Gastroesophageal sphincter (tissue), 4 donors: ENCODE data around the gene SLC4A9. TPM values are rescaled to one million over a fixed set of nuclear protein-coding genes. Genes with fewer than 3 reads are reported as not detected.

Source experiments
- ATAC-seq: fragments of 150-250 bp; one replicate; pipeline ENCODE4 v1.9.1; 2016; ENCODE audit warnings: mild to moderate bottlenecking, moderate library complexity
- H3K27ac ChIP-seq, 4 donors: fragments of 200-600 bp; sonication (generic) in 3 of 4; 1 replicate in 3 of 4; 2 replicates in 1 of 4; pipeline ENCODE4 v1.5.1; 2016 to 2019
- H3K27me3 ChIP-seq: fragments of 200-600 bp; sonication (generic); one replicate; pipeline ENCODE4 v1.5.1; 2019
- H3K36me3 ChIP-seq, 2 donors: fragments of 200-600 bp; sonication (generic); one replicate each; pipeline ENCODE4 v1.5.1; 2019; ENCODE audit warnings: control low read depth in 1 of 2
- H3K4me1 ChIP-seq, 3 donors: fragments of 200-600 bp; sonication (generic); 1 replicate in 2 of 3; 2 replicates in 1 of 3; pipeline ENCODE4 v1.5.1; 2016 to 2019; ENCODE audit warnings: control low read depth in 2 of 3
- H3K4me3 ChIP-seq, 2 donors: fragments of 200-600 bp; sonication (generic); one replicate each; pipeline ENCODE4 v1.5.1; 2019; ENCODE audit warnings: mild to moderate bottlenecking in 1 of 2, moderate library complexity in 1 of 2
- H3K9me3 ChIP-seq, 3 donors: fragments of 200-600 bp; sonication (generic); one replicate each; pipeline ENCODE4 v1.5.1; 2017 to 2019; ENCODE audit warnings: control low read depth in 2 of 3
- EP300 ChIP-seq: sonication (generic); formaldehyde crosslinking; IDR thresholded peaks from one replicate; pipeline ENCODE4 v1.6.1; 2017; ENCODE audit warnings: antibody characterized with exemption, mild to moderate bottlenecking
- POLR2A ChIP-seq, 2 donors: fragments of 450-650 bp; IDR thresholded peaks; one replicate each; pipeline ENCODE4 v1.6.1; 2017; ENCODE audit warnings: antibody characterized with exemption in 2 of 2, mild to moderate bottlenecking in 2 of 2, moderate library complexity in 1 of 2
- POLR2AphosphoS5 ChIP-seq: sonication (generic); formaldehyde crosslinking; IDR thresholded peaks from one replicate; pipeline ENCODE4 v1.6.1; 2017; ENCODE audit warnings: antibody characterized with exemption
- WGBS, 2 donors: methylation state at CpG; one replicate each; pipeline ENCODE4 v1.1.5; 2018; ENCODE audit warnings: low coverage in 1 of 2; 5-methylcytosine and 5-hydroxymethylcytosine counted together
- total RNA-seq, 4 donors: library from RNA; depleted of rRNA; stranded (reverse); fragments of >200 nt; gene quantifications; one replicate each; pipeline ENCODE4 v1.1.0, GENCODE V29; 2016
- TF ChIP-seq, protein P1 (sequence below), 4 experiments: fragments of 200-600 bp in 2 of 4; fragments of 450-650 bp in 2 of 4; sonication (generic) in 1 of 4; IDR thresholded peaks; one replicate each; pipeline ENCODE4 v1.5.1; 2017 to 2019; ENCODE audit warnings: antibody characterized with exemption in 4 of 4, mild to moderate bottlenecking in 2 of 4, moderate library complexity in 2 of 4

The SLC4A9 gene
- total RNA-seq, 4 donors from 2014 or later: not detected

GRCh38 chr5:140360681-140361479 lies 886 bp downstream of the SLC4A9 start:
- Histone ChIP-seq H3K4me1 (peaks cover 0 to 19% (median 8%) of the 10 kb centered on the region in 3 donors), H3K27me3 (no peaks in the 10 kb centered on the region), H3K36me3 (no peaks in the 10 kb centered on the region), H3K9me3 (no peaks in the 10 kb centered on the region), H3K4me3 (no peak overlapping the region), H3K27ac (no peak overlapping the region)
- ATAC-seq: no peak
- WGBS, 2 donors: 100% methylated on average over 1 of the region's 7 CpGs
- TF ChIP-seq EP300 (no peak), POLR2AphosphoS5 (no peak), POLR2A (IDR thresholded peaks at IDR 0.05) (no peak)
- TF ChIP-seq, protein P1, sequence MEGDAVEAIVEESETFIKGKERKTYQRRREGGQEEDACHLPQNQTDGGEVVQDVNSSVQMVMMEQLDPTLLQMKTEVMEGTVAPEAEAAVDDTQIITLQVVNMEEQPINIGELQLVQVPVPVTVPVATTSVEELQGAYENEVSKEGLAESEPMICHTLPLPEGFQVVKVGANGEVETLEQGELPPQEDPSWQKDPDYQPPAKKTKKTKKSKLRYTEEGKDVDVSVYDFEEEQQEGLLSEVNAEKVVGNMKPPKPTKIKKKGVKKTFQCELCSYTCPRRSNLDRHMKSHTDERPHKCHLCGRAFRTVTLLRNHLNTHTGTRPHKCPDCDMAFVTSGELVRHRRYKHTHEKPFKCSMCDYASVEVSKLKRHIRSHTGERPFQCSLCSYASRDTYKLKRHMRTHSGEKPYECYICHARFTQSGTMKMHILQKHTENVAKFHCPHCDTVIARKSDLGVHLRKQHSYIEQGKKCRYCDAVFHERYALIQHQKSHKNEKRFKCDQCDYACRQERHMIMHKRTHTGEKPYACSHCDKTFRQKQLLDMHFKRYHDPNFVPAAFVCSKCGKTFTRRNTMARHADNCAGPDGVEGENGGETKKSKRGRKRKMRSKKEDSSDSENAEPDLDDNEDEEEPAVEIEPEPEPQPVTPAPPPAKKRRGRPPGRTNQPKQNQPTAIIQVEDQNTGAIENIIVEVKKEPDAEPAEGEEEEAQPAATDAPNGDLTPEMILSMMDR (IDR thresholded peaks at IDR 0.05): no peak

GRCh38 chr5:140361901-140362300 lies 1.9 kb downstream of the SLC4A9 start:
- TF ChIP-seq, protein P1 (IDR thresholded peaks at IDR 0.05): no peak
- TF ChIP-seq POLR2AphosphoS5 (no peak), EP300 (no peak), POLR2A (IDR thresholded peaks at IDR 0.05) (no peak)
- Histone ChIP-seq H3K4me1 (peaks cover 0 to 19% (median 8%) of the 10 kb centered on the region in 3 donors), H3K27ac (no peak overlapping the region), H3K36me3 (no peaks in the 10 kb centered on the region), H3K27me3 (no peaks in the 10 kb centered on the region), H3K4me3 (no peak overlapping the region), H3K9me3 (no peaks in the 10 kb centered on the region)
- no CpG with 5 or more reads among the region's 2 CpGs for WGBS, 2 donors
- ATAC-seq: no peak

DNA sequence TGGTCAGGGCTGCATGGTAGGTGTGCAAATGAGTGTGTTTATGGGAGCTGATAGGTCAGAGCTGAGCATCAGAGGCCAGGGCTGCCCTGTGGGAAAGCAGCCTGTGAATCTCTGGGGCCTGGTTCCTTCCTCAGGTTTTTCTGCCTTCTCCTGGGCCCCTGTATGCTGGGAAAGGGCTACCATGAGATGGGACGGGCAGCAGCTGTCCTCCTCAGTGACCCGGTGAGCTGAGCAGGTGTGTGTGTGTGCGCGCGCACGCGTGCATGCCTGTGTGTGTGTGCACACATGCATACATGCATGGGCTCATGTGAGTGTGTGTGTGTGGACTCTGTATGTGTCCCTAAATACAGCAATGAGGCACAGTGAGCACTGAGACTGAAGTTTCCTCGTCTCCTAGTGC lies 2.3 kb downstream of the SLC4A9 start:
- TF ChIP-seq POLR2AphosphoS5 (no peak), POLR2A (IDR thresholded peaks at IDR 0.05) (no peak), EP300 (no peak)
- TF ChIP-seq, protein P1 (IDR thresholded peaks at IDR 0.05): no peak
- ATAC-seq: no peak
- Histone ChIP-seq H3K9me3 (no peaks in the 10 kb centered on the region), H3K4me1 (peaks cover 0 to 16% (median 7%) of the 10 kb centered on the region in 3 donors), H3K27me3 (no peaks in the 10 kb centered on the region), H3K36me3 (no peaks in the 10 kb centered on the region), H3K4me3 (no peak overlapping the region), H3K27ac (no peak overlapping the region)
- WGBS, 2 donors: 93% methylated on average over 5 of the region's 8 CpGs; no CpG with 5 or more reads in 1 of the 2 donors

- Histone ChIP-seq H3K27ac (no peak overlapping the region), H3K4me1 (peaks cover 0 to 9% (median 0%) of the 10 kb centered on the region in 3 donors), H3K36me3 (no peaks in the 10 kb centered on the region), H3K27me3 (no peaks in the 10 kb centered on the region), H3K9me3 (no peaks in the 10 kb centered on the region), H3K4me3 (peak overlapping the region in 1 of 2 donors; percentile 33)
- TF ChIP-seq POLR2A (IDR thresholded peaks at IDR 0.05): no peak
- TF ChIP-seq, protein P1 (IDR thresholded peaks at IDR 0.05): peak; percentile 68 to 92 (median 84)
- TF ChIP-seq EP300: no peak
- TF ChIP-seq POLR2AphosphoS5: no peak
- WGBS, 2 donors: 20 to 38% methylated on average over 1 to 3 of the region's 29 CpGs
- ATAC-seq: peak; percentile 64
These were observed 3.1 kb downstream of the SLC4A9 start for GRCh38 chr5:140362875-140363630.
